Measurements from ENCODE around the gene ITGBL1. TPM values are rescaled to one million over a fixed set of nuclear protein-coding genes. Genes with fewer than 3 reads are reported as not detected.

ITGBL1 gene
- total and polyA plus RNA-seq, 8 donors: 0.53 to 36.6 (median 4.8) TPM; not detected in 1

- Histone ChIP-seq H3K4me3 (no peak overlapping the region), H3K4me1 (no peaks in the 10 kb centered on the region), H3K36me3 (no peaks in the 10 kb centered on the region), H3K27me3 (no peaks in the 10 kb centered on the region), H3K9me3 (no peaks in the 10 kb centered on the region), H3K27ac (no peak overlapping the region)
- intact Hi-C loops (cut with DNase I; ENCODE audit: low total_unique reads): no loop called here
- no peak for DNase-seq
- 91 to 95% (median 93%) methylated on average over 3 of the region's 3 CpGs for WGBS, 5 donors
- TF ChIP-seq EP300 (IDR thresholded peaks at IDR 0.05) (no peak), POLR2AphosphoS5 (IDR thresholded peaks at IDR 0.05) (no peak), CTCF (IDR thresholded peaks at IDR 0.05) (no peak), POLR2A (IDR thresholded peaks at IDR 0.05) (no peak)
These were observed 22.7 kb upstream of the ITGBL1 start for GRCh38 chr13:101429733-101430132.

- TF ChIP-seq POLR2AphosphoS5 (IDR thresholded peaks at IDR 0.05): no peak
- no peak for TF ChIP-seq POLR2A (IDR thresholded peaks at IDR 0.05)
- no peak for TF ChIP-seq CTCF (IDR thresholded peaks at IDR 0.05)
- no peak for TF ChIP-seq EP300 (IDR thresholded peaks at IDR 0.05)
- H3K4me3 ChIP-seq: no peak overlapping the region
- no peaks in the 10 kb centered on the region for H3K4me1 ChIP-seq
- intact Hi-C loops (cut with DNase I; ENCODE audit: low total_unique reads): no loop called here
- DNase-seq: no peak
- no peaks in the 10 kb centered on the region for H3K36me3 ChIP-seq
- no peaks in the 10 kb centered on the region for H3K27me3 ChIP-seq
- H3K27ac ChIP-seq: no peak overlapping the region
- H3K9me3 ChIP-seq: no peaks in the 10 kb centered on the region
These were observed 18.6 kb upstream of the ITGBL1 start for GRCh38 chr13:101433895-101434294.

GRCh38 chr13:101434486-101434885, 18.0 kb upstream of the ITGBL1 start:
- Histone ChIP-seq H3K4me3 (no peak overlapping the region), H3K9me3 (no peaks in the 10 kb centered on the region), H3K27ac (no peak overlapping the region), H3K27me3 (no peaks in the 10 kb centered on the region), H3K36me3 (no peaks in the 10 kb centered on the region), H3K4me1 (no peaks in the 10 kb centered on the region)
- TF ChIP-seq CTCF (IDR thresholded peaks at IDR 0.05) (no peak), EP300 (IDR thresholded peaks at IDR 0.05) (no peak), POLR2AphosphoS5 (IDR thresholded peaks at IDR 0.05) (no peak), POLR2A (IDR thresholded peaks at IDR 0.05) (no peak)
- intact Hi-C loops (cut with DNase I; ENCODE audit: low total_unique reads): no loop called here
- 83 to 94% (median 89%) methylated on average over 3 of the region's 3 CpGs for WGBS, 5 donors
- DNase-seq: no peak

GRCh38 chr13:101447852-101448251, 4.6 kb upstream of the ITGBL1 start:
- TF ChIP-seq EP300 (IDR thresholded peaks at IDR 0.05) (no peak), POLR2A (IDR thresholded peaks at IDR 0.05) (no peak), CTCF (IDR thresholded peaks at IDR 0.05) (no peak), POLR2AphosphoS5 (IDR thresholded peaks at IDR 0.05) (no peak)
- no peak for DNase-seq
- no peaks in the 10 kb centered on the region for H3K4me1 ChIP-seq
- no peak overlapping the region for H3K27ac ChIP-seq
- H3K9me3 ChIP-seq: no peaks in the 10 kb centered on the region
- no peak overlapping the region for H3K4me3 ChIP-seq
- WGBS, 5 donors: 60 to 70% (median 62%) methylated on average over 4 of the region's 4 CpGs
- H3K27me3 ChIP-seq: no peaks in the 10 kb centered on the region
- intact Hi-C loops (cut with DNase I; ENCODE audit: low total_unique reads): no loop called here
- no peaks in the 10 kb centered on the region for H3K36me3 ChIP-seq

All from stomach (tissue), 9 donors.